ENCODE results near the gene NUP62. TPM values are rescaled to one million over a fixed set of nuclear protein-coding genes. Genes with fewer than 3 reads are reported as not detected.

NUP62 gene
- total RNA-seq, 1 donor from 2014 or later: 39.3 TPM

- H3K9me3 ChIP-seq: no peaks in the 10 kb centered on the region
- ATAC-seq: no peak
- DNase-seq: no peak
- H3K27ac ChIP-seq: no peak overlapping the region
- intact Hi-C loops (cut with DNase I): no loop called here
- TF ChIP-seq, protein P1, sequence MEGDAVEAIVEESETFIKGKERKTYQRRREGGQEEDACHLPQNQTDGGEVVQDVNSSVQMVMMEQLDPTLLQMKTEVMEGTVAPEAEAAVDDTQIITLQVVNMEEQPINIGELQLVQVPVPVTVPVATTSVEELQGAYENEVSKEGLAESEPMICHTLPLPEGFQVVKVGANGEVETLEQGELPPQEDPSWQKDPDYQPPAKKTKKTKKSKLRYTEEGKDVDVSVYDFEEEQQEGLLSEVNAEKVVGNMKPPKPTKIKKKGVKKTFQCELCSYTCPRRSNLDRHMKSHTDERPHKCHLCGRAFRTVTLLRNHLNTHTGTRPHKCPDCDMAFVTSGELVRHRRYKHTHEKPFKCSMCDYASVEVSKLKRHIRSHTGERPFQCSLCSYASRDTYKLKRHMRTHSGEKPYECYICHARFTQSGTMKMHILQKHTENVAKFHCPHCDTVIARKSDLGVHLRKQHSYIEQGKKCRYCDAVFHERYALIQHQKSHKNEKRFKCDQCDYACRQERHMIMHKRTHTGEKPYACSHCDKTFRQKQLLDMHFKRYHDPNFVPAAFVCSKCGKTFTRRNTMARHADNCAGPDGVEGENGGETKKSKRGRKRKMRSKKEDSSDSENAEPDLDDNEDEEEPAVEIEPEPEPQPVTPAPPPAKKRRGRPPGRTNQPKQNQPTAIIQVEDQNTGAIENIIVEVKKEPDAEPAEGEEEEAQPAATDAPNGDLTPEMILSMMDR (IDR thresholded peaks at IDR 0.05): no peak
- no peaks in the 10 kb centered on the region for H3K27me3 ChIP-seq
- no peak overlapping the region for H3K4me3 ChIP-seq
- peaks cover 61% of the 10 kb centered on the region for H3K36me3 ChIP-seq
- H3K4me1 ChIP-seq: no peaks in the 10 kb centered on the region
Observed at GRCh38 chr19:49884760-49885159, 44.5 kb downstream of the NUP62 start.

DNA sequence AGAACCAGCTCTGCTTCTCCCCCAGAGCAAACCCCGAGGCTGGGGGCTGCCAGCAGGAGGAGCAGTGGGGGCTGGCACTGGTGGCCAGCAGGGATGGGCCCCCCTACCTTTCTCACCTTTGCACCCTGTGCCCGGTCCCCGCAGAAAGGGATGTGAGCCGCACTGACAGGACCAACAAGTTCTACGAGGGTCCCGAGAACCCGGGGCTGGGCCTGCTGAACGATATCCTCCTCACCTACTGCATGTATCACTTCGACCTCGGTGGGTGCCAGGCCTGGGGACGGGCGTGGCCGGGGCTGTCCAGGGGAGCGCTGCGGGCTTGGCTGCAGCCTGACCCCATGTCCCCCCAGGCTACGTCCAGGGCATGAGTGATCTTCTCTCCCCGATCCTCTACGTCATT, 45.2 kb downstream of the NUP62 start:
- Histone ChIP-seq H3K4me1 (peaks cover 4% of the 10 kb centered on the region), H3K27me3 (no peaks in the 10 kb centered on the region), H3K9me3 (no peaks in the 10 kb centered on the region), H3K4me3 (no peak overlapping the region), H3K27ac (no peak overlapping the region), H3K36me3 (peaks cover 67% of the 10 kb centered on the region)
- TF ChIP-seq, protein P1 (IDR thresholded peaks at IDR 0.05): no peak
- ATAC-seq (no peak), DNase-seq (no peak)
- intact Hi-C loops (cut with DNase I): no loop called here

- TF ChIP-seq, protein P1 (IDR thresholded peaks at IDR 0.05): no peak
- DNase-seq (no peak), ATAC-seq (no peak)
- Histone ChIP-seq H3K9me3 (no peaks in the 10 kb centered on the region), H3K4me3 (no peak overlapping the region), H3K36me3 (peaks cover 72% of the 10 kb centered on the region), H3K27me3 (no peaks in the 10 kb centered on the region), H3K27ac (no peak overlapping the region), H3K4me1 (peaks cover 14% of the 10 kb centered on the region)
- intact Hi-C loops (cut with DNase I): no loop called here
Observed at GRCh38 chr19:49883094-49883493, 46.2 kb downstream of the NUP62 start.

- TF ChIP-seq, protein P1 (IDR thresholded peaks at IDR 0.05): no peak
- no peaks in the 10 kb centered on the region for H3K27me3 ChIP-seq
- no peak overlapping the region for H3K4me3 ChIP-seq
- no peak for ATAC-seq
- H3K4me1 ChIP-seq: peaks cover 14% of the 10 kb centered on the region
- intact Hi-C loops (cut with DNase I): no loop called here
- H3K9me3 ChIP-seq: no peaks in the 10 kb centered on the region
- DNase-seq: no peak
- peaks cover 72% of the 10 kb centered on the region for H3K36me3 ChIP-seq
- no peak overlapping the region for H3K27ac ChIP-seq
Observed at GRCh38 chr19:49882643-49883042, 46.7 kb downstream of the NUP62 start.

DNA sequence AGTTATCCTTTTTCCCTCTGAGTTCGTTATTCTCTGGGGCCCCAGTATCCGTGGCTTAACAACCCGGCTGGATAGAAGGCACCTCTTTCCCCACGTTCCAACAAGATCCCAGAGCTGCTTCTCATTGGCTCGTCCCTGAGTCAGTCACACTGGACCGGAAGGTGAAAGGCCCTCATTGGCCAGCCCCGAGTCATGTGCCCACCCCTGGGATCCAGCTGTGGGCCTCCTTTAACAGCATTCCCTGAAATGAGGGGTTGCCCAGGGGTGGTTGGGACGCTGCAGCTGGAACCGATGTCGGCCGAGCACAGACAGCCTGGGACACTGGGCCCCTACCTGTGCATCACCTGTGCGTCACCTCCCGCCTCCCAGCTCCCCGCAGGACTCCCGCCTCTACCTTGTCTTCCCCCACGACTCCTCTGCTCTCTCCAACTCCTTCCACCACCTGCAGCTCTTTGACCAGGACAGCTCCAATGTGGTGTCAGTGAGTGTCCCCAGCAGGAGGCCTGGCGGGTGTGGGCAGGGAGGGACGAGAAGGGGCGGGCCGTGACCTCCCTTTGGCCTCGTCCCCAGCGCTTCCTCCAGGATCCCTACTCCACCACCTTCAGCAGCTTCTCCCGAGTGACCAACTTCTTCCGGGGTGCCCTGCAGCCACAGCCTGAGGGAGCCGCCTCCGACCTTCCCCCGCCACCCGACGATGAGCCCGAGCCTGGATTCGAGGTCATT, 47.5 kb downstream of the NUP62 start:
- peaks cover 72% of the 10 kb centered on the region for H3K36me3 ChIP-seq
- H3K27me3 ChIP-seq: no peaks in the 10 kb centered on the region
- H3K4me3 ChIP-seq: no peak overlapping the region
- intact Hi-C loops (cut with DNase I): no loop called here
- peaks cover 14% of the 10 kb centered on the region for H3K4me1 ChIP-seq
- no peaks in the 10 kb centered on the region for H3K9me3 ChIP-seq
- TF ChIP-seq, protein P1 (IDR thresholded peaks at IDR 0.05): no peak
- no peak for ATAC-seq
- DNase-seq: peak; percentile 61
- H3K27ac ChIP-seq: no peak overlapping the region
